ENCODE data around the gene TIMMDC1. TPM values are rescaled to one million over a fixed set of nuclear protein-coding genes. Genes with fewer than 3 reads are reported as not detected.

TIMMDC1 gene
- 31.4 TPM for total RNA-seq

GRCh38 chr3:119498186-119499011 is at the start of gene TIMMDC1:
Gene TIMMDC1 (plus strand): TSS chr3:119498547. CDS start chr3:119498734, 187 bp downstream.

DNA sequence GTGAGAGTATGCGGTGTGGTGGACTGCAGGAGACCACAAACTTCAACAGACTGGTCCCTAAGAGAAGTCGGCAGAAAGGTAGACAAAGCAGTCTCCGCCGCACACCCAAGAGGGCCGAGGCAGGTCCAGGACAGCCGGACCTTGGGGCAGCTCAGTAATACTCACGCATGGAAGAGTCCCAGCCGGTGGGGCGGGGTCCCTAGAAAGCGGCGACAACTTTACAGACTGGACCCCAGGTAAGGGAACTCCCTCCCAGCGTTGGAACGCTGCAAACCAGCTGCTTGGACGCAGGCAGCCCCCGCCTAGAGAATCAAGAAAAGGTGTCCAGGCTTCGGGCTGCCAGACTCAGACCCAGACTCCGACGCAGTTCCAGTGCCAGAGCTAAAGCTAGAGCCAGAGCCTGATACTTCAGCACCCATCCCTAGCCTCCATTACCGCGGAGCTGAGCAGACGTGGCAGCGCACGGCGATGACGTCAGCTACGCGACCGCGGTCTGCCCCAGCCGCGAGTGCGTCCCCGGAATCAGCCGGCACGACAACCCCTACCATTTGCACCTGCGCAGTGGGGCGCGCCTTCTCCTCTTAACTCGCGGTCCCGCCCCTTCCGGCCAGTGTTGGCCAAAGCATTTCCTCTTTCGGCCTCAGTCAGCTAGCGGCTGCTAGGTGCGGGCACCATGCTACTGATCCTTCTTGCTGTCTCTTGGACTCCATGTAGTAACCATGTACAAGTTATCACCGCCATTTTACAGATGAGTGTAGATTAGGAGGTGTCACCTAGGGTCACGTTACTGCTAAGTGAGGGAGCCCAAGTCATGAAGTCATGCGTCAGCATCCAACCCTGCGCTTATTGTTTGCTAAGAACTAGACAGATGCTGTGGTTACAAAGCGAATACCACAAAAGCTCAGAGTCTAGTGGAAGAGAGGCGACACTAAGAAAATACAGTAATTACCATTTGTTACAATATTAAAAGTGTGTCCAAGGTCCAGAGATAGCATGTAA is 34.9 kb upstream of the TIMMDC1 start, which contains the start of gene TMEM39A:
TSS of gene TMEM39A (minus strand) at position 445 of the 999 bp plus-strand sequence. CDS start 1,541 bp downstream, outside the sequence.

DNA sequence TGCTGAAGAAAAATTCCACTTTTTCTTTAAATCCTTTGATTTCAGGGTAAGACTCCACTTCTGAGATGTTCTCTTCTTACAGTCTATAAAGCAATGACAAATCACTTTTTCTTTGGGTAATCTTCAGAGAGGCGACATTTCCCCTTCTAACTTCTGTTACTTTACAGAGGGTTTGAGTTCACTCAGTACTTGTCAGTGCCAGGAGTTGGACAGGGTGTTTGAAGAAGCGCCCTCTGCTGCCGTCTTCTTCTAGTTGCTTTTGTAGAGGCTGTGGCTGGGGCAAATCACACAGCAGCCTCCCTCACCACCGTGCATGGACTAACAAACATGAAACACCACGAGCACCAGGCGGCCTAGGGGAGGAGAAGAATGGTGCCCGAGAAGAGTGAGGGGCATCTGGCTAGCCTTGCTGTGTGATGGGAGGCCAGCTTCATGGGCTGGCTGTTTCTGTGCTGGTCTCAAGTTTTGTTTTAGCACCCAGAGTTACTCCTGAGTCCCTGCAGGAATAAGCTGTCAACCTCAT is 61.2 kb downstream of the TIMMDC1 start, which contains the start of gene CD80:
TSS of gene CD80 (minus strand) at position 174 of the 523 bp plus-strand sequence. CDS start 1,886 bp downstream, outside the sequence.

Other genes starting within 250 kb of the TIMMDC1 start
- 6.5 TPM for gene ARHGAP31, start 204.2 kb upstream of the TIMMDC1 start, total RNA-seq
- 13.4 TPM for gene TMEM39A, start 34.9 kb upstream of the TIMMDC1 start, total RNA-seq
- 16.8 TPM for gene POGLUT1, start 29.6 kb upstream of the TIMMDC1 start, total RNA-seq
- gene CD80, start 61.1 kb downstream of the TIMMDC1 start, total RNA-seq, result under 0.01 TPM
- 2.3 TPM for gene ADPRH, start 80.9 kb downstream of the TIMMDC1 start, total RNA-seq
- 0.23 TPM for gene PLA1A, start 99.3 kb downstream of the TIMMDC1 start, total RNA-seq
- gene POPDC2, start 162.0 kb downstream of the TIMMDC1 start, total RNA-seq, result 0.69 TPM
- 22.6 TPM for gene COX17, start 178.9 kb downstream of the TIMMDC1 start, total RNA-seq
- 12.9 TPM for gene CFAP91, start 204.5 kb downstream of the TIMMDC1 start, total RNA-seq

All from diencephalon (tissue), 1 donor.